Measurements from ENCODE around the gene CBARP. TPM values are rescaled to one million over a fixed set of nuclear protein-coding genes. Genes with fewer than 3 reads are reported as not detected.

Gene CBARP
- polyA plus RNA-seq, 2 donors, result 0.95 to 1.3 TPM

- Histone ChIP-seq H3K27ac (ENCODE audit: low read depth in 2 of 2, low read length in 1 of 2) (peak overlapping the region; percentile 100), H3K27me3 (ENCODE audit: control insufficient read depth in 1 of 2, insufficient read depth in 2 of 2, low read length in 2 of 2) (no peaks in the 10 kb centered on the region), H3K36me3 (ENCODE audit: control insufficient read depth in 2 of 2, insufficient read depth in 2 of 2, low read length in 1 of 2) (peaks cover 3 to 38% of the 10 kb centered on the region in 2 donors), H3K4me3 (ENCODE audit: low read depth in 1 of 2, low read length in 2 of 2) (peak overlapping the region; percentile 26 to 59), H3K9me3 (ENCODE audit: control insufficient read depth in 2 of 2, insufficient read depth in 1 of 2, low read depth in 1 of 2, low read length in 1 of 2) (no peaks in the 10 kb centered on the region), H3K4me1 (ENCODE audit: control insufficient read depth in 2 of 2, insufficient read depth in 2 of 2, low read length in 1 of 2) (peaks cover 6 to 51% of the 10 kb centered on the region in 2 donors)
- 36 to 38% methylated on average over 26 of the region's 26 CpGs for WGBS, 2 donors
Observed at GRCh38 chr19:1270854-1271527, 33.2 kb upstream of the CBARP start.

- H3K4me1 ChIP-seq (ENCODE audit: control insufficient read depth in 2 of 2, insufficient read depth in 2 of 2, low read length in 1 of 2), result peaks cover 9 to 56% of the 10 kb centered on the region in 2 donors
- peak overlapping the region; percentile 59 to 72 for H3K4me3 ChIP-seq (ENCODE audit: low read depth in 1 of 2, low read length in 2 of 2)
- H3K9me3 ChIP-seq (ENCODE audit: control insufficient read depth in 2 of 2, insufficient read depth in 1 of 2, low read depth in 1 of 2, low read length in 1 of 2), result no peaks in the 10 kb centered on the region
- H3K36me3 ChIP-seq (ENCODE audit: control insufficient read depth in 2 of 2, insufficient read depth in 2 of 2, low read length in 1 of 2), result peaks cover 3 to 38% of the 10 kb centered on the region in 2 donors
- 14 to 16% methylated on average over 8 of the region's 8 CpGs for WGBS, 2 donors
- H3K27me3 ChIP-seq (ENCODE audit: control insufficient read depth in 1 of 2, insufficient read depth in 2 of 2, low read length in 2 of 2), result no peaks in the 10 kb centered on the region
- peak overlapping the region; percentile 100 for H3K27ac ChIP-seq (ENCODE audit: low read depth in 2 of 2, low read length in 1 of 2)
Observed at GRCh38 chr19:1270213-1270853, 32.5 kb upstream of the CBARP start.

GRCh38 chr19:1269478-1270212 lies 31.8 kb upstream of the CBARP start:
- H3K27me3 ChIP-seq (ENCODE audit: control insufficient read depth in 1 of 2, insufficient read depth in 2 of 2, low read length in 2 of 2), result no peaks in the 10 kb centered on the region
- no peaks in the 10 kb centered on the region for H3K9me3 ChIP-seq (ENCODE audit: control insufficient read depth in 2 of 2, insufficient read depth in 1 of 2, low read depth in 1 of 2, low read length in 1 of 2)
- peak overlapping the region; percentile 59 to 72 for H3K4me3 ChIP-seq (ENCODE audit: low read depth in 1 of 2, low read length in 2 of 2)
- peaks cover 9 to 63% of the 10 kb centered on the region in 2 donors for H3K4me1 ChIP-seq (ENCODE audit: control insufficient read depth in 2 of 2, insufficient read depth in 2 of 2, low read length in 1 of 2)
- 0 to 1% methylated on average over 24 to 64 of the region's 64 CpGs for WGBS, 2 donors
- peaks cover 3 to 33% of the 10 kb centered on the region in 2 donors for H3K36me3 ChIP-seq (ENCODE audit: control insufficient read depth in 2 of 2, insufficient read depth in 2 of 2, low read length in 1 of 2)
- H3K27ac ChIP-seq (ENCODE audit: low read depth in 2 of 2, low read length in 1 of 2), result peak overlapping the region; percentile 100

- H3K4me1 ChIP-seq (ENCODE audit: control insufficient read depth in 2 of 2, insufficient read depth in 2 of 2, low read length in 1 of 2), result peaks cover 9 to 64% of the 10 kb centered on the region in 2 donors
- WGBS, 2 donors, result 0 to 1% methylated on average over 41 to 50 of the region's 50 CpGs
- no peaks in the 10 kb centered on the region for H3K27me3 ChIP-seq (ENCODE audit: control insufficient read depth in 1 of 2, insufficient read depth in 2 of 2, low read length in 2 of 2)
- H3K36me3 ChIP-seq (ENCODE audit: control insufficient read depth in 2 of 2, insufficient read depth in 2 of 2, low read length in 1 of 2), result peaks cover 3 to 28% of the 10 kb centered on the region in 2 donors
- peak within 1 kb of the TSS; percentile 100 for H3K27ac ChIP-seq (ENCODE audit: low read depth in 2 of 2, low read length in 1 of 2)
- H3K4me3 ChIP-seq (ENCODE audit: low read depth in 1 of 2, low read length in 2 of 2), result peak within 1 kb of the TSS; percentile 59 to 72
- no peaks in the 10 kb centered on the region for H3K9me3 ChIP-seq (ENCODE audit: control insufficient read depth in 2 of 2, insufficient read depth in 1 of 2, low read depth in 1 of 2, low read length in 1 of 2)
Observed at GRCh38 chr19:1269065-1269477, 31.3 kb upstream of the CBARP start, which contains the start of gene CIRBP. TSS of gene CIRBP (plus strand) at chr19:1269332. CDS start at chr19:1270934, 1,602 bp downstream.

- Histone ChIP-seq H3K27ac (ENCODE audit: low read depth in 2 of 2, low read length in 1 of 2) (peak overlapping the region; percentile 60 to 88), H3K4me1 (ENCODE audit: control insufficient read depth in 2 of 2, insufficient read depth in 2 of 2, low read length in 1 of 2) (peaks cover 9 to 62% of the 10 kb centered on the region in 2 donors), H3K36me3 (ENCODE audit: control insufficient read depth in 2 of 2, insufficient read depth in 2 of 2, low read length in 1 of 2) (peaks cover 3 to 26% of the 10 kb centered on the region in 2 donors), H3K27me3 (ENCODE audit: control insufficient read depth in 1 of 2, insufficient read depth in 2 of 2, low read length in 2 of 2) (no peaks in the 10 kb centered on the region), H3K4me3 (ENCODE audit: low read depth in 1 of 2, low read length in 2 of 2) (peak overlapping the region in 1 of 2 donors; percentile 59), H3K9me3 (ENCODE audit: control insufficient read depth in 2 of 2, insufficient read depth in 1 of 2, low read depth in 1 of 2, low read length in 1 of 2) (no peaks in the 10 kb centered on the region)
- 47 to 55% methylated on average over 40 of the region's 40 CpGs for WGBS, 2 donors
Observed at GRCh38 chr19:1268226-1269064, 30.6 kb upstream of the CBARP start.

GRCh38 chr19:1267477-1268225 lies 29.8 kb upstream of the CBARP start:
- H3K4me3 ChIP-seq (ENCODE audit: low read depth in 1 of 2, low read length in 2 of 2), result peak overlapping the region in 1 of 2 donors; percentile 50
- no peaks in the 10 kb centered on the region for H3K9me3 ChIP-seq (ENCODE audit: control insufficient read depth in 2 of 2, insufficient read depth in 1 of 2, low read depth in 1 of 2, low read length in 1 of 2)
- H3K27me3 ChIP-seq (ENCODE audit: control insufficient read depth in 1 of 2, insufficient read depth in 2 of 2, low read length in 2 of 2), result no peaks in the 10 kb centered on the region
- H3K36me3 ChIP-seq (ENCODE audit: control insufficient read depth in 2 of 2, insufficient read depth in 2 of 2, low read length in 1 of 2), result peaks cover 3 to 18% of the 10 kb centered on the region in 2 donors
- peaks cover 12 to 60% of the 10 kb centered on the region in 2 donors for H3K4me1 ChIP-seq (ENCODE audit: control insufficient read depth in 2 of 2, insufficient read depth in 2 of 2, low read length in 1 of 2)
- WGBS, 2 donors, result 26 to 33% methylated on average over 33 to 35 of the region's 35 CpGs
- peak overlapping the region in 1 of 2 donors; percentile 35 for H3K27ac ChIP-seq (ENCODE audit: low read depth in 2 of 2, low read length in 1 of 2)

GRCh38 chr19:1266916-1267476 lies 29.2 kb upstream of the CBARP start:
- Histone ChIP-seq H3K27me3 (ENCODE audit: control insufficient read depth in 1 of 2, insufficient read depth in 2 of 2, low read length in 2 of 2) (no peaks in the 10 kb centered on the region), H3K27ac (ENCODE audit: low read depth in 2 of 2, low read length in 1 of 2) (peak overlapping the region; percentile 93 to 94), H3K4me3 (ENCODE audit: low read depth in 1 of 2, low read length in 2 of 2) (peak overlapping the region; percentile 42 to 50), H3K36me3 (ENCODE audit: control insufficient read depth in 2 of 2, insufficient read depth in 2 of 2, low read length in 1 of 2) (peaks cover under 1 to 13% of the 10 kb centered on the region in 2 donors), H3K4me1 (ENCODE audit: control insufficient read depth in 2 of 2, insufficient read depth in 2 of 2, low read length in 1 of 2) (peaks cover 14 to 59% of the 10 kb centered on the region in 2 donors), H3K9me3 (ENCODE audit: control insufficient read depth in 2 of 2, insufficient read depth in 1 of 2, low read depth in 1 of 2, low read length in 1 of 2) (no peaks in the 10 kb centered on the region)
- WGBS, 2 donors, result 1% methylated on average over 59 of the region's 59 CpGs

- peaks cover 16 to 59% of the 10 kb centered on the region in 2 donors for H3K4me1 ChIP-seq (ENCODE audit: control insufficient read depth in 2 of 2, insufficient read depth in 2 of 2, low read length in 1 of 2)
- peak overlapping the region; percentile 42 to 50 for H3K4me3 ChIP-seq (ENCODE audit: low read depth in 1 of 2, low read length in 2 of 2)
- 1 to 4% methylated on average over 71 to 84 of the region's 84 CpGs for WGBS, 2 donors
- peak overlapping the region; percentile 93 to 94 for H3K27ac ChIP-seq (ENCODE audit: low read depth in 2 of 2, low read length in 1 of 2)
- no peaks in the 10 kb centered on the region for H3K9me3 ChIP-seq (ENCODE audit: control insufficient read depth in 2 of 2, insufficient read depth in 1 of 2, low read depth in 1 of 2, low read length in 1 of 2)
- no peaks in the 10 kb centered on the region for H3K27me3 ChIP-seq (ENCODE audit: control insufficient read depth in 1 of 2, insufficient read depth in 2 of 2, low read length in 2 of 2)
- peaks cover 0 to 6% of the 10 kb centered on the region in 2 donors for H3K36me3 ChIP-seq (ENCODE audit: control insufficient read depth in 2 of 2, insufficient read depth in 2 of 2, low read length in 1 of 2)
Observed at GRCh38 chr19:1266129-1266915, 28.5 kb upstream of the CBARP start.

Data from esophagus (tissue), 2 donors.